ENCODE measurements around the gene SLC41A2.

Gene SLC41A2

GRCh38 chr12:104938371-104938770, 19.7 kb downstream of the SLC41A2 start:
- no peaks in the 10 kb centered on the region for H3F3A ChIP-seq (ENCODE audit: insufficient read depth)

GRCh38 chr12:104935886-104936285, 22.2 kb downstream of the SLC41A2 start:
- no peaks in the 10 kb centered on the region for H3K9me3 ChIP-seq (ENCODE audit: insufficient read depth, low read length)
- H3K4me3 ChIP-seq (ENCODE audit: insufficient read depth, low read length, poor library complexity, severe bottlenecking): no peak overlapping the region
- no peaks in the 10 kb centered on the region for H3K9me2 ChIP-seq (replicated peaks; ENCODE audit: insufficient read depth, low read length)
- H4K20me1 ChIP-seq (ENCODE audit: low read depth, low read length): no peaks in the 10 kb centered on the region
- no peak overlapping the region for H3K4me2 ChIP-seq (ENCODE audit: low read depth, low read length, poor library complexity, severe bottlenecking)
- no peak overlapping the region for H3K9ac ChIP-seq (ENCODE audit: low read length)
- H3F3A ChIP-seq (ENCODE audit: insufficient read depth): no peaks in the 10 kb centered on the region
- H3K36me3 ChIP-seq (ENCODE audit: low read length): no peaks in the 10 kb centered on the region
- no peak overlapping the region for H3K27ac ChIP-seq (ENCODE audit: low read depth, low read length)
- TF ChIP-seq CTCF (IDR thresholded peaks at IDR 0.05; ENCODE audit: insufficient read depth, low read length, poor library complexity, severe bottlenecking) (no peak), EZH2phosphoT487 (conservative IDR thresholded peaks at IDR 0.05; ENCODE audit: low read length) (no peak)
- no peaks in the 10 kb centered on the region for H3K27me3 ChIP-seq (ENCODE audit: low read length)
- no peak overlapping the region for H2AFZ ChIP-seq (ENCODE audit: low read depth, low read length, severe bottlenecking)
- H3K79me2 ChIP-seq (ENCODE audit: insufficient read depth, low read length): no peaks in the 10 kb centered on the region

More at GRCh38 chr12:104938371-104938770, 19.7 kb downstream of the SLC41A2 start:
- no peaks in the 10 kb centered on the region for H3K27me3 ChIP-seq (ENCODE audit: low read length)
- H3K9me2 ChIP-seq (replicated peaks; ENCODE audit: insufficient read depth, low read length): no peaks in the 10 kb centered on the region
- H3K27ac ChIP-seq (ENCODE audit: low read depth, low read length): no peak overlapping the region
- no peak overlapping the region for H3K4me2 ChIP-seq (ENCODE audit: low read depth, low read length, poor library complexity, severe bottlenecking)
- no peak for TF ChIP-seq CTCF (IDR thresholded peaks at IDR 0.05; ENCODE audit: insufficient read depth, low read length, poor library complexity, severe bottlenecking)
- TF ChIP-seq EZH2phosphoT487 (conservative IDR thresholded peaks at IDR 0.05; ENCODE audit: low read length): no peak
- no peak overlapping the region for H3K4me3 ChIP-seq (ENCODE audit: insufficient read depth, low read length, poor library complexity, severe bottlenecking)
- no peaks in the 10 kb centered on the region for H4K20me1 ChIP-seq (ENCODE audit: low read depth, low read length)
- no peak overlapping the region for H2AFZ ChIP-seq (ENCODE audit: low read depth, low read length, severe bottlenecking)
- no peak overlapping the region for H3K9ac ChIP-seq (ENCODE audit: low read length)
- no peaks in the 10 kb centered on the region for H3K36me3 ChIP-seq (ENCODE audit: low read length)
- no peaks in the 10 kb centered on the region for H3K79me2 ChIP-seq (ENCODE audit: insufficient read depth, low read length)
- H3K9me3 ChIP-seq (ENCODE audit: insufficient read depth, low read length): no peaks in the 10 kb centered on the region

GRCh38 chr12:104933778-104934177, 24.3 kb downstream of the SLC41A2 start:
- Histone ChIP-seq H3K36me3 (ENCODE audit: low read length) (no peaks in the 10 kb centered on the region), H3F3A (ENCODE audit: insufficient read depth) (no peaks in the 10 kb centered on the region), H3K79me2 (ENCODE audit: insufficient read depth, low read length) (no peaks in the 10 kb centered on the region), H3K9ac (ENCODE audit: low read length) (no peak overlapping the region), H3K9me2 (replicated peaks; ENCODE audit: insufficient read depth, low read length) (no peaks in the 10 kb centered on the region), H3K27me3 (ENCODE audit: low read length) (no peaks in the 10 kb centered on the region), H2AFZ (ENCODE audit: low read depth, low read length, severe bottlenecking) (no peak overlapping the region), H3K4me2 (ENCODE audit: low read depth, low read length, poor library complexity, severe bottlenecking) (no peak overlapping the region), H3K4me3 (ENCODE audit: insufficient read depth, low read length, poor library complexity, severe bottlenecking) (no peak overlapping the region), H3K27ac (ENCODE audit: low read depth, low read length) (no peak overlapping the region), H3K9me3 (ENCODE audit: insufficient read depth, low read length) (no peaks in the 10 kb centered on the region), H4K20me1 (ENCODE audit: low read depth, low read length) (no peaks in the 10 kb centered on the region)
- no peak for TF ChIP-seq CTCF (IDR thresholded peaks at IDR 0.05; ENCODE audit: insufficient read depth, low read length, poor library complexity, severe bottlenecking)
- TF ChIP-seq EZH2phosphoT487 (conservative IDR thresholded peaks at IDR 0.05; ENCODE audit: low read length): no peak

Data from SU-DHL-6 (cell line).